ENCODE data around the gene INPP5K. TPM values are rescaled to one million over a fixed set of nuclear protein-coding genes. Genes with fewer than 3 reads are reported as not detected.
A peak's percentile ranks its signal among the peaks of the same experiment; 100 is the strongest.
"Not testable (repeated sequence)": the region's sequence is repeated elsewhere in the genome, so short reads cannot be mapped to it uniquely, and the experiment has no call there.

Gene INPP5K
- total RNA-seq (10 to 100 TPM; 46.5 to 76.7 TPM), polyA plus RNA-seq (10 to 100 TPM; 33.6 to 35.5 TPM)
- long read RNA-seq, donor 1, transcript INPP5K-204 (12 exons, 2,988 nt) = major isoform, 6 of 6 reads
- long read RNA-seq, donor 1, partial matches to known transcripts = 0 of 6 reads
- long read RNA-seq, donor 1, other reads (novel, unspliced or antisense) = 0 of 6 reads
- long read RNA-seq, donor 2, partial matches to known transcripts = 0 of 1 reads
- long read RNA-seq, donor 2, other reads (novel, unspliced or antisense) = 0 of 1 reads
- long read RNA-seq, donor 3, partial matches to known transcripts = 0 of 2 reads
- long read RNA-seq, donor 3, other reads (novel, unspliced or antisense) = 0 of 2 reads
- long read RNA-seq, donor 4, partial matches to known transcripts = 0 of 2 reads
- long read RNA-seq, donor 4, other reads (novel, unspliced or antisense) = 0 of 2 reads
- long read RNA-seq, donor 5, partial matches to known transcripts = 0 of 5 reads
- long read RNA-seq, donor 5, other reads (novel, unspliced or antisense) = 0 of 5 reads

GRCh38 chr17:1516388-1517161 is at the start of gene INPP5K:
Gene INPP5K, minus strand, starts transcription at chr17:1516612. Its CDS starts 113 bp downstream, at chr17:1516499.
- H3K9me3 ChIP-seq (ENCODE audit: control insufficient read depth in 4 of 4, insufficient read depth in 3 of 4, low read length in 3 of 4) = no peaks in the 10 kb centered on the region
- peak within 1 kb of the TSS; percentile 90 to 97 for H3K27ac ChIP-seq (ENCODE audit: low read depth in 1 of 2, low read length in 1 of 2)
- H3K27me3 ChIP-seq (ENCODE audit: control insufficient read depth in 3 of 3, insufficient read depth in 3 of 3, low read length in 2 of 3) = no peaks in the 10 kb centered on the region
- peaks cover 0 to 26% (median 11%) of the 10 kb centered on the region in 5 donors for H3K4me1 ChIP-seq (ENCODE audit: control insufficient read depth in 5 of 5, insufficient read depth in 5 of 5, low read length in 5 of 5)
- peak; percentile 95 for ATAC-seq (ENCODE audit: insufficient read depth, low FRiP score)
- TF ChIP-seq CTCF (IDR thresholded peaks at IDR 0.05; ENCODE audit: control extremely low read depth, extremely low read depth) = no peak
- DNase-seq = peak; percentile 98 to 99 (median 99)
- 0 to 1% methylated on average over 71 to 91 of the region's 91 CpGs for WGBS, 2 donors
- peak within 1 kb of the TSS; percentile 88 to 99 for H3K9ac ChIP-seq (ENCODE audit: insufficient read depth in 1 of 2, low read length in 2 of 2)
- peak within 1 kb of the TSS; percentile 81 for H3K4me3 ChIP-seq
- H3K36me3 ChIP-seq (ENCODE audit: control insufficient read depth in 4 of 4, insufficient read depth in 4 of 4, low read length in 4 of 4) = peaks cover 0 to 21% (median 14%) of the 10 kb centered on the region in 4 donors

GRCh38 chr17:1565877-1566276 is 49.5 kb upstream of the INPP5K start:
- Histone ChIP-seq H3K4me1 (ENCODE audit: control insufficient read depth in 5 of 5, insufficient read depth in 5 of 5, low read length in 5 of 5) (peaks cover 4 to 13% (median 9%) of the 10 kb centered on the region in 5 donors), H3K9ac (ENCODE audit: insufficient read depth in 1 of 2, low read length in 2 of 2) (no peak overlapping the region), H3K27ac (ENCODE audit: low read depth in 1 of 2, low read length in 1 of 2) (no peak overlapping the region), H3K4me3 (no peak overlapping the region), H3K36me3 (ENCODE audit: control insufficient read depth in 4 of 4, insufficient read depth in 4 of 4, low read length in 4 of 4) (no peaks in the 10 kb centered on the region), H3K9me3 (ENCODE audit: control insufficient read depth in 4 of 4, insufficient read depth in 3 of 4, low read length in 3 of 4) (no peaks in the 10 kb centered on the region), H3K27me3 (ENCODE audit: control insufficient read depth in 3 of 3, insufficient read depth in 3 of 3, low read length in 2 of 3) (no peaks in the 10 kb centered on the region)
- 55 to 58% methylated on average over 6 of the region's 6 CpGs for WGBS, 2 donors
- no peak for TF ChIP-seq CTCF (IDR thresholded peaks at IDR 0.05; ENCODE audit: control extremely low read depth, extremely low read depth)
- DNase-seq (no peak), ATAC-seq (ENCODE audit: insufficient read depth, low FRiP score) (no peak)

GRCh38 chr17:1563786-1564613 is 47.6 kb upstream of the INPP5K start:
- Histone ChIP-seq H3K27me3 (ENCODE audit: control insufficient read depth in 3 of 3, insufficient read depth in 3 of 3, low read length in 2 of 3) (no peaks in the 10 kb centered on the region), H3K36me3 (ENCODE audit: control insufficient read depth in 4 of 4, insufficient read depth in 4 of 4, low read length in 4 of 4) (peaks cover 0 to 2% (median 0%) of the 10 kb centered on the region in 4 donors), H3K4me1 (ENCODE audit: control insufficient read depth in 5 of 5, insufficient read depth in 5 of 5, low read length in 5 of 5) (peaks cover 6 to 23% (median 13%) of the 10 kb centered on the region in 5 donors), H3K27ac (ENCODE audit: low read depth in 1 of 2, low read length in 1 of 2) (no peak overlapping the region), H3K9me3 (ENCODE audit: control insufficient read depth in 4 of 4, insufficient read depth in 3 of 4, low read length in 3 of 4) (no peaks in the 10 kb centered on the region), H3K4me3 (no peak overlapping the region), H3K9ac (ENCODE audit: insufficient read depth in 1 of 2, low read length in 2 of 2) (no peak overlapping the region)
- 73 to 80% methylated on average over 19 of the region's 19 CpGs for WGBS, 2 donors
- DNase-seq = no peak
- TF ChIP-seq CTCF (IDR thresholded peaks at IDR 0.05; ENCODE audit: control extremely low read depth, extremely low read depth) = no peak
- no peak for ATAC-seq (ENCODE audit: insufficient read depth, low FRiP score)

- 85 to 86% methylated on average over 15 of the region's 15 CpGs for WGBS, 2 donors
- not testable (repeated sequence) for DNase-seq; H3K27me3 ChIP-seq (ENCODE audit: control insufficient read depth in 3 of 3, insufficient read depth in 3 of 3, low read length in 2 of 3); H3K36me3 ChIP-seq (ENCODE audit: control insufficient read depth in 4 of 4, insufficient read depth in 4 of 4, low read length in 4 of 4); ATAC-seq (ENCODE audit: insufficient read depth, low FRiP score); H3K9me3 ChIP-seq (ENCODE audit: control insufficient read depth in 4 of 4, insufficient read depth in 3 of 4, low read length in 3 of 4); H3K9ac ChIP-seq (ENCODE audit: insufficient read depth in 1 of 2, low read length in 2 of 2); H3K27ac ChIP-seq (ENCODE audit: low read depth in 1 of 2, low read length in 1 of 2); H3K4me3 ChIP-seq
- H3K4me1 ChIP-seq (ENCODE audit: control insufficient read depth in 5 of 5, insufficient read depth in 5 of 5, low read length in 5 of 5) = peaks cover 6 to 23% (median 13%) of the 10 kb centered on the region in 5 donors
These were observed 47.0 kb upstream of the INPP5K start for GRCh38 chr17:1563471-1563785.
